ENCODE results near the gene EEF2.
"Not testable (repeated sequence)": the region's sequence is repeated elsewhere in the genome, so short reads cannot be mapped to it uniquely, and the experiment has no call there.

The EEF2 gene

DNA sequence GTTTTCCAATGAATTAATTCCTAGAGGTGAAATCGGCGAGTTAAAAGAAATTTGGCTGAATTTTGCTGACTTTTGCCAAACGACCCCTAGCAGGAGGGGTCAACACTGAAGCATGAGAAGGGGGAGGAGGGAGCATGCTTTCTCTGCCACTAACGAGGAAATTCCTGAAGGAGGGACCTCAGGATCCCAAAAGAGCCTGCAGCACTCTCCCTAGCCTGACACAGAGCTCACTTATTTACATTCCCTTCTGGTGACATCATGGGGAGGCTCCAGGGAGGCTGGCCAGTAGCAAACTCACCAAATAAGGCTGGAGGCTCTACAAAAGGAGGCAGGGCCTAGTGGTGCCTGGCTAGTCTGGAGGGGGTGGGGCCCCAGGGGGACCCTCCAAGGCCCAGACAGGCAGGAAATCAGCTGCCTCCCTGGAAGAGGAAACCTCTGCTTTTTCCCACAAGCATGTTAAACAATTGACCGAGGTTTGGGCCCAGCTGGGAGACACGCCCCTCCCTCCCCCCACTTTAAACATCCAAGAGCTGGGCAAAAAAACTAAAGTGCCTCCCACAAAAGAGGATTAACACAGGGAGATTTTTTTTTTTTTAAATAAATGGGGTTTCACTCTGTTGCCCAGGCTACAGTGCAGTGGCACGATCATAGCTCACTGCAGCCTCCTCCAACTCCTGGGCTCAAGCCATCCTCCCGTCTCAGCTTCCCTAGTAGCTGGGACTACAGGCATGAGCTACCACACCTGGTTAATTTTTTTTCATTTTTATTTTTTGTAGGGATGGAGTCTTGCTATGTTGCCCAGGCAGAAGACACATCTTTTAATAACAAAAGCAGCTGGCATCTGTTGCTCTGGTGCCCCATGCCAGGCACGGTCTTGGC is 16.5 kb downstream of the EEF2 start:
- DNase-seq: peak; percentile 56

DNA sequence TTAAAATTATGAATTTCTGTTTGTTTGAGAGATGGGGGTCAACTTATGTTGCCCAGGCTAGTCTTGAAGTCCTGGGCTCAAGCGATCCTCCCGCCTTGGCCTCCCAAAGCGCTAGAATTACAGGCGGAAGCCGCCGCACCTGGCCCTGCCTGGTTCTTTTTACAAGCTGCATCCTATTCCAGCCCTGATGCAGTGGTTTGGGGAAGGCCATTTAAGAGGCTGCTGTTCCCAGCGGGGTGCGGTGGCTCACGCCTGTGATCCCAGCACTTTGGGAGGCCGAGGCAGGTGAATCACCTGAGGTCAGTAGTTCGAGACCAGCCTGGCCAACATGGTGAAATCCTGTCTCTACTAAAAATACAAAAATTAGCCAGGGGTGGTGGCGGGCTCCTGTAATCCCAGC is 17.3 kb downstream of the EEF2 start:
- not testable (repeated sequence) for DNase-seq

DNA sequence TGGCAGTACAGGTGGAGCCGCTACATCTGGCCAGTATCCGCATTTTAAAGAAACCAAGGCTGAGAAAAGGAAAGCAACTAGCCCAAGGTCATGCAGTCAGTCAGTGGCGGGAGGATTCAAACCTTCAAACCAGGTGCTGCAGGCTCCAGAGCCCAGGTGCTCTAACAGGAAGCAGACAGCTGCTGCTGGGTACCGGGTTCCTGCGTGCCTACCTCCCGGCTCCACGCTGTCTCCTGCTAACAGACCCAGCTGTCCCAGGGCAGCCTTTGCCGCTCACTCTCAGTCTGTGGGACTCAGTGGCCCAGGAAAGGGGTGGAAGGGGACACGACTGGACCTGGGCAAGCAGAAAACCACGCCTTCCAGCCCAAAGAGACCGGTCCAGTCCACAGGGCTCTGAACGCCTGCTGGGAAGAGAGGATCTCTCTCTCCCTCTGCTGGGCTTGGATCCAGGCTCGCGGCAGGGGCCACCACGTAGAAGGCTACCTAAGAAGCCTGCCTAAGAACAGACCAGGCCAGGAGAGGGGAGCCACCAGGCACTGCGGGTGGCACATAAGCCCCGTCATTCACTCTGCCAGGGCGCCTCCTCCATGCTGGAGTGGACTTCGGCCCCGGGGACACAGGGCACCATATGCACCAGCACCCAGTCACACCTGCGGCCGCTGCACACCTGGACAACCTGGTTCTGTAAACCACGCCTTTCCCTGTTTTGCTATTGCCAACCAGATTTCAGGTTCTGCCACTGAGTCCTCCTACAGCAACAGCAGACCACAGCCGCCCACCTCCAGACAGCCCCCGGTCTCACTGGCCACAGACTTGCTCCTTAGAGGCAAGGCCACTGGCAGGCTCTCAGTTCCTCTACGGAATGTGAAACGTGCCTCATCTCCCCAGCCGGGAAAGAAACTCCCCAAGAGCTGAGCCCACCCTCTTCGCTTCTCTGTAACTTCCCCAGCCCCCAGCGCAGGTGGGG is 18.9 kb downstream of the EEF2 start:
- no peak for DNase-seq

DNA sequence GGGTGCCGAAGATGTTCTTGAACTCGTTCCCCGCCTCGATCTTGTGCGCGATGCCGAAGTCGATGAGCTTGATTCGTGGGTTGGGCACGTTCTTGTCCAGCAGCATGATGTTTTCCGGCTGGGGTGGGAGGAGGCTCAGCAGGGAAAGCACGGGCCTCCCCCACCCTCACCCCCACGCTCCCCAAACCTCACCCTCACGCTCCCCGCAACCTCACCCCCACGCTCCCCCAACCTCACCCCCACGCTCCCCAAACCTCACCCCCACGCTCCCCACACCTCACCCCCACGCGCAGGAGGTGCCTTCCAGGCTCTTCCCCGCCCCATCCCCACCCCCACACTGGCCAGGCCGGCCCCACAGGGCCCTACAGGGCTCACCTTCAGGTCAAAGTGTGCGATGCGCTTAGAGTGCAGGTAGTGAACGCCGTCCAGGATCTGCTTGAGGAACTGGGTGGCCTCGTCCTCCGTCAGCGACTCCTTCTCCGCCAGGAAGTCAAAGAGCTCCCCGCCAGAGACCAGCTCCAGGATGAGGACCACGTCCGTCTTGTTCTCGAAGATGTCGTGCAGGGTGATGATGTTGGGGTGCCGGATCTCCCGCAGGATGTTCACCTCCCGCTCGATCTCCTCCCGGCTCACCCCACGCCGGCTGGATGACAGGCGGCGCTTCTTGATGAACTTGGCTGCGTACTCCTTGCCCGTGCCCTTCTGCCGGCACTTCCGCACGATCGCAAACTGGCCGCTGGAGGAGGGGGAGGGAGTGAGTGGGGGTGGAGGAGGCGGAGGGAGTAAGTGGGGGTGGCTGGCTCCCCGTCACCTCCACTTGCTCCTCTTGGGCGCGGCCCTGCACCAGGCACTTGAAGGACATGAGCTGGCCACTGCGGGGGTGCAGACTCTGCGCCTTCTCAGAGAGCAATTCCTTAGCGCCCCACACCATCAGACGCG is 20.7 kb downstream of the EEF2 start:
- DNase-seq: no peak

- DNase-seq: no peak
Measured at GRCh38 chr19:3963458-3964255, 21.6 kb downstream of the EEF2 start.

GRCh38 chr19:3961007-3961406 is 24.3 kb downstream of the EEF2 start:
- no peak for DNase-seq

GRCh38 chr19:3959766-3960131 is 25.5 kb downstream of the EEF2 start:
- no peak for DNase-seq

DNA sequence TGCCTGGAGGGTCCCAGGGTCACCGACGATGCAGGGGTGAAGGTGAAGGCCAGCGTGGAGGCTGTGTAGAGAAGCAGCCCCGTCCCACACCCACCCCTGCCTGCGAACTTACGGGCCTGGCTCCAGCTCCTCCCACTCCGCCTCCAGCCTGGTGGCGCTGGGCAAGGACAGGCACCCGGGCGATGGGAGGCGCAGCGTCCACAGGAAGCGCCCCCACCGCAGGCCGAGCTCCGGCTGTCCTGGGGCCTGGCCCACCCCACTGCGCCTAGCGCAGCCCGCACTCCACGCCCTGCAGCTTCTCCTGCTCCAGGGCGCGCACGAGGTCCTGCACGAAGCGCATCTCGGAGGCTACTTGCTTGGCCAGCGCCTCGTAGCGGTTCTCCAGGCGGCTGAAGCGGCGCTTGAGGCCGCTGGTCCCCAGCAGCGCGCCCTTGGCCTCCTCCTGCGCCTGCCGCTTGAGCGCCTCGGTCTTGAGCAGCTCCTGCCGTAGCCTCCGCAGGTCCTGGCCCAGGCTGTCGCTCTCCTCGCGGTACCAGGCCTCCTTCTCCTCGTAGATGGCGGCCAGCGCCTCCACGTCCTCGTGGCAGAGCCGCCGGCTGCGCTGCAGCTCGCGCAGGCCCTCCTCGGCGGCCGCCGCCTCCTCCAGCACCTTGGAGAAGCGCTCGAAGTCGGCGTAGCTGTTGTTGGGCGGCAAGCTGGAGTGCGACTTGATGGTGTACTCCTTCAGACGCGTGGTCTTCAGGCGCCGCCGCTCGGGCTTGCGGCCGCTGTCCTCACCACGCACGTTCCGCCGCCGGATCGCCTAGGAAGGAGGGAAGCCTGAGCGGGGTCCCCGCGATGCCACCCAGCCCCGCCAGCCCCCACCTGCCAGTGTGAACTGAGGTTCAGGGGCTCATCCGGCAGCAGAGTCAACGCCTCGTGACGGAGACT is 26.2 kb downstream of the EEF2 start:
- no peak for DNase-seq

DNA sequence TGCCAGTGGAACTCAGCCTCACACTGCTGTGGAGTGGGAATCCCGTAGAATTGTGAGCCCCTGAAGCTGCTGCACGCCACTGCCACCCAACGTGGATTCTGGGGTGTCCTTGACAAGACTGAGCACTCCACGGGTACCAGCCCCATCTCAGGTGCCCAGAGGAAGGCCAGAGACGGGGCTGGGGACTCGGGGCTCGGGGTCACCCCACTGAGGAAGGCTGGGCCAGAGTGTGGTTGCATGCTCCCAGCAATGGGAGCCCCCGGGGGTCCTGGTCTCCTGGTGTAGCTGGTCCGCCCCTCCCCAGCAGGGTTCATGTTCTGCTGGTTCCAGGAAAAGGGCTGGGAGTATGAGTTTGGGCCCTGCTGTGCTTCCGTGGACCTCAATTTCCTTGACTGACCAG is 29.6 kb downstream of the EEF2 start:
- DNase-seq: no peak

DNA sequence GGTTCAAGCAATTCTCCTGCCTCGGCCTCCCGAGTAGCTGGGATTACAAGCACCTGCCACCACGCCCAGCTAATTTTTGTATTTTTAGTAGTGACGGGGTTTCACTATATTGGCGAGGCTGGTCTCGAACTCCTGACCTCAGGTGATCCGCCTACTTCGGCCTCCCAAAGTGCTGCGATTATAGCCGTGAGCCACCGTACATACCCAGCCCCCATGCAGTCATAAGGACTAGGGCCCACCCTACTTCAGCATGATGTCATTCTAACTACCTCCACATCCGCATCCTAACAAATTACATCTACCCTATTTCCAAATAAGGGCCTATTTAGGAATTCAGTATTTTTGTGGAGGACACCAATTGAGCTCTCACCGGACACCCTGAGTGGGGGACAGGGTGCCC is 30.0 kb downstream of the EEF2 start:
- DNase-seq: not testable (repeated sequence)

DNA sequence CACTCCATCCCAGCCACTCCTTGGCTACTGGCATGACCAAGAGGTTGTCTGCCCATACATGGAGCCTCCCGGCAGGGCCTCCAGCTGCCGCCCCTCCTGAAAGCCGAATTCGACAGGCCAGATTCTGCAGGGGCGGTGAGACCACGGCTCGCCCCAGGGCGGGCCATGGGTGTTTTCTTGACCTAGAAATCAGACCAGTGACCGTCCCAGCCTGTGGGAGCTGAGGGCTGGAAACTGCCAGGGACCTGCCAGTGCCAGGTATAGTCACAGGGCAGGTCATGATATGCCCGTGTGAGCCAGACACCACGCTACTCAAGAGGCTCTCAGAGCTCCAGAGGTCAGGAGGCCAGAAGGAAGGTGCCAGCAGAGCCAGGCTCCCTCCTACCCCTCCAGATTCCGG is 31.2 kb downstream of the EEF2 start:
- no peak for DNase-seq

GRCh38 chr19:3952755-3953276 is 32.4 kb downstream of the EEF2 start:
- not testable (repeated sequence) for DNase-seq

DNA sequence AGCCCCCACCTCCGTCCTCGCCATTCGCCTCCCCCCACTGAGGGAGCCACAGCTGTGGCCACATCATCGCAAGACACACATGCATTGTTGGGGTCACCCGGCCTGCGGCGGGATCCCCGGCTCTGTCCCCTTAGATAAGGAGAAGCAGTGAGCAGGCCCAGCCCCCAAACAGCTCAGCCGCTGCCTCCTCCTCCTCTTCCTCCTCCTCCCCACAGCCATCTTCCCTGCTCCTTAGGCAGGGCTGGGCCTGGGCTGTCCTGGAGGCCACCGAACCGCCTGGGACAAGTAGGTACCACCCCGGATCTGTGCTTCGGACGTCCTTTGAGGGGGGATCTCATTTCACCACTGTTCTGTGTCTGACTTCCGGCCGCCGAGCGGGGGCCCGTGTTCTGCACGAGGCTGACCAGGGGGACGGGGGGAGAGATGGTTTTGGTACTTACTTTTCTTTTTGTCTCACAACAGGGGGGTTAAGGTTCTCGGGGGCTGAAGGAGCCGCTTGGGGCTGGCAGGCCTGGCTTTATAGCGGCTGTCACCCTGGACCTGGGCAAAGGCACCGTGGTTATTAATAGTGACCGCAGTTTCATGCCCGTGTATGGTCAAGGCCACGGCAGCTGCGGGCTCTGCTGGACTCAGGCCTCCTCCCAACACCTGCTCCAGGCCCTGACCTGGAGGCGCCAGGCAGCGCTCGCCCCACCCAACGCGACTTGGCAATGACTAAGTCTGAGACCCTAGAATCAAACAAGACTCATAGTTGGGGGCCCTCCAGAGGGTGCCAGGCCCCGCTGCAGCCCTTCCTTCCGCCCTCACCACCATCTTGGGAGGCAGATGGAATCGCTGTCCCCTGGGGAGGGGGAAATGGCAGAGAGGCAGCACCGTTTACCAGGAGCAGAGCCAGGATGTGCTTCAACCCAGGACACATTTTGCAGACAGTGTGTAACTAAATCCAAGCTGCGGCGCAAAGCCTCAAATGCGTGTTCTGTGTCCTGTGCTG is 34.1 kb downstream of the EEF2 start:
- DNase-seq: no peak

- DNase-seq: no peak
Measured at GRCh38 chr19:3949997-3950859, 35.0 kb downstream of the EEF2 start.

DNA sequence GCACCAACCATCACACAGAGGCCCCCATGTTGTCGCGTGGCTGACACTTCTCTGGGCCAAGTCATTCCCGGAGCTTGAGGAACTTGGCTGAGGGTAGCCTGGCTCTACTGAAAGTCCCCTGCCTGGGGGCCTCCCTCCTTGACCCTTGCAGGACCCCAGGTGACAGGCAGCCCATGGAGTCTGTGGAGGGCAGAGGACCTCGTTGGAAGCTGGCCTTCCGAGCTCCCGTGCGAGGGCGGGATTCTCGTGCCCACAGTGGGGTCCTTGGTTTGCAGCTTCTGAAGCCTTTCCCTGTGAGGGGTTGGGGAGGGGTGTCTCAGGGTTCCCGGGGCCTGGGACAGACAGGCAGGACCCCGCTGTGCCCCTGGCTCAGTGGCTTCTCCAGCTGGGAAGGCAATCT is 36.0 kb downstream of the EEF2 start:
- no peak for DNase-seq

- DNase-seq: not testable (repeated sequence)
Measured at GRCh38 chr19:3947316-3947933, 37.8 kb downstream of the EEF2 start.

- no peak for DNase-seq
Measured at GRCh38 chr19:3945838-3946237, 39.4 kb downstream of the EEF2 start.

Data from NCI-H1048 (cell line).